GM12878 (cell line): ENCODE data around the gene NKD2. TPM values are rescaled to one million over a fixed set of nuclear protein-coding genes. Genes with fewer than 3 reads are reported as not detected.

Experiments used
- ATAC-seq: fragments of 200-7000 bp; cut with Tn5 transposase; 3 replicates; pipeline ENCODE4 v1.9.1; 2020; ENCODE audit warnings: mild to moderate bottlenecking, moderate library complexity
- BruUV-seq: library from RNA; stranded (reverse); fragments of 400-500 nt; replicated peaks from 2 replicates; lab custom pipeline; 2021; lab: Mats Ljungman, UMichigan
- CTCF ChIA-PET: fragments of 300-600 bp; sonication (Branson Sonifier 250); formaldehyde crosslinking; extraction: SDS; loops from one replicate; lab custom pipeline; 2021; ENCODE audit warnings: inconsistent platforms; lab: Yijun Ruan, JAX
- POLR2A ChIA-PET: fragments of 350-600 bp; formaldehyde crosslinking; extraction: SDS; loops from one replicate; lab custom pipeline; 2021; ENCODE audit warnings: inconsistent platforms; lab: Charles Lee
- RAD21 ChIA-PET: fragments of 300-600 bp; sonication (Branson Sonifier 250); formaldehyde crosslinking; loops from one replicate; lab custom pipeline; 2023; ENCODE audit warnings: antibody characterized with exemption; ENCODE audit not compliant: unreplicated experiment; lab: Charles Lee
- SMC1A ChIA-PET: fragments of 300-600 bp; sonication (Branson Sonifier 250); formaldehyde crosslinking; loops from one replicate; lab custom pipeline; 2023; ENCODE audit not compliant: unreplicated experiment, uncharacterized antibody; lab: Charles Lee
- DNase-seq: peaks from one replicate; pipeline ENCODE4 v3.0.0-alpha.2; 2011; ENCODE audit warnings: low read depth, low spot score
- FAIRE-seq: peaks from 3 replicates; lab custom pipeline; 2011; peaks lifted over from hg19 to GRCh38; lab: Jason Lieb, UNC
- H2AFZ ChIP-seq: 2 replicates; pipeline ENCODE4 v1.6.0; 2011; ENCODE audit warnings: low read depth, low read length, control low read depth; ENCODE audit not compliant: control insufficient read depth
- H3K27ac ChIP-seq: 2 replicates; pipeline ENCODE4 v1.5.1; 2011; ENCODE audit warnings: control low read depth; ENCODE audit not compliant: control insufficient read depth, insufficient read depth
- H3K27me3 ChIP-seq, 2 experiments: replicated peaks in 1 of 2; 2 replicates each; pipeline versions ENCODE4 v1.6.0 to v1.6.1; 2011; ENCODE audit warnings: low read length in 1 of 2; ENCODE audit not compliant: control insufficient read depth in 2 of 2, insufficient read depth in 2 of 2
- H3K36me3 ChIP-seq, 2 experiments: 2 replicates each; pipeline ENCODE4 v1.5.1; 2011; ENCODE audit warnings: low read length in 1 of 2; ENCODE audit not compliant: control insufficient read depth in 2 of 2, insufficient read depth in 2 of 2
- H3K4me1 ChIP-seq: 2 replicates; pipeline ENCODE4 v1.6.1; 2011; ENCODE audit warnings: mild to moderate bottlenecking, low read length, moderate library complexity, mixed read lengths; ENCODE audit not compliant: control insufficient read depth, insufficient read depth
- H3K4me2 ChIP-seq: 2 replicates; pipeline ENCODE4 v1.6.0; 2011; ENCODE audit warnings: control low read depth; ENCODE audit not compliant: control insufficient read depth, insufficient read depth
- H3K4me3 ChIP-seq: fragments of 200-600 bp; sonication (generic); 2 replicates; pipeline ENCODE4 v1.5.1; 2016
- H3K79me2 ChIP-seq: 2 replicates; pipeline ENCODE4 v1.6.0; 2011; ENCODE audit warnings: low read length; ENCODE audit not compliant: control insufficient read depth, insufficient read depth
- H3K9ac ChIP-seq: 2 replicates; pipeline ENCODE4 v1.8.0; 2011; ENCODE audit warnings: low read length, control low read depth, mixed read lengths; ENCODE audit not compliant: control insufficient read depth, insufficient read depth
- H3K9me3 ChIP-seq: replicated peaks from 3 replicates; pipeline ENCODE4 v1.5.1; 2011; ENCODE audit warnings: mild to moderate bottlenecking, low read length; ENCODE audit not compliant: control insufficient read depth, insufficient read depth
- H4K20me1 ChIP-seq: 2 replicates; pipeline ENCODE4 v1.6.0; 2011; ENCODE audit not compliant: control insufficient read depth, insufficient read depth
- ATF7 ChIP-seq: fragments of 450-650 bp; IDR thresholded peaks from 2 replicates; pipeline ENCODE4 v1.6.1; 2016; ENCODE audit warnings: low read depth, mild to moderate bottlenecking
- CHD2 ChIP-seq: IDR thresholded peaks from 2 replicates; pipeline ENCODE4 v1.6.1; 2011; ENCODE audit warnings: low read depth, low read length, improper control_type of control experiment, borderline replicate concordance
- NR2F1 ChIP-seq: fragments of 450-650 bp; conservative IDR thresholded peaks from 2 replicates; pipeline ENCODE4 v1.6.1; 2017; ENCODE audit warnings: mild to moderate bottlenecking
- PRDM15 ChIP-seq: fragments of 450-650 bp; formaldehyde crosslinking; IDR thresholded peaks from 2 replicates; pipeline ENCODE4 v1.4.0; 2020; ENCODE audit warnings: mild to moderate bottlenecking, moderate library complexity
- RAD21 ChIP-seq: IDR thresholded peaks from 2 replicates; pipeline ENCODE4 v1.6.1; 2011; ENCODE audit warnings: mild to moderate bottlenecking, low read depth, low read length, moderate library complexity; ENCODE audit not compliant: insufficient read depth
- SIN3A ChIP-seq: IDR thresholded peaks from 2 replicates; pipeline ENCODE4 v1.6.1; 2012; ENCODE audit warnings: low read depth, low read length, improper control_type of control experiment
- TCF12 ChIP-seq: IDR thresholded peaks from 2 replicates; pipeline ENCODE4 v1.6.1; 2011; ENCODE audit warnings: low read depth, mild to moderate bottlenecking, low read length
- USF1 ChIP-seq: IDR thresholded peaks from 2 replicates; pipeline ENCODE4 v1.6.1; 2011; ENCODE audit warnings: borderline replicate concordance, low read depth, mild to moderate bottlenecking, moderate library complexity, mixed read lengths, low read length; ENCODE audit not compliant: insufficient read depth; ENCODE audit errors: extremely low read length
- YBX1 ChIP-seq: fragments of 450-650 bp; IDR thresholded peaks from 2 replicates; pipeline ENCODE4 v1.6.1; 2016; ENCODE audit warnings: antibody characterized with exemption
- ZBTB4 ChIP-seq: fragments of 450-650 bp; formaldehyde crosslinking; IDR thresholded peaks from 2 replicates; pipeline ENCODE4 v1.4.0; 2022; ENCODE audit warnings: mild to moderate bottlenecking, moderate library complexity
- WGBS: methylation state at CpG from one replicate; pipeline ENCODE4 v1.1.6; 2016; ENCODE audit warnings: low lambda C conversion rate; ENCODE audit not compliant: insufficient replicate concordance, insufficient coverage; ENCODE audit errors: missing lambda C conversion rate; 5-methylcytosine and 5-hydroxymethylcytosine counted together
- in situ Hi-C: fragments of 300-500 bp; cut with MboI; formaldehyde crosslinking; loops from 9 replicates; pipeline ENCODE4 v1.14.3; 2018; ENCODE audit warnings: mixed read lengths
- intact Hi-C: fragments of 100-400 bp; cut with micrococcal nuclease; formaldehyde crosslinking; loops from one replicate; pipeline ENCODE4 v1.14.2; 2022; ENCODE audit not compliant: unreplicated experiment
- polyA plus RNA-seq, 11 experiments: library from polyadenylated mRNA; depleted of rRNA in 4 of 11; unstranded in 6 of 11; stranded (reverse) in 5 of 11; fragments of >200 nt; fragmentation: Nextera tagmentation in 4 of 11; fragmentation: Illumina TruSeq in 1 of 11; extraction: Ambion mirVana in 4 of 11; extraction: Trizol in 1 of 11; gene quantifications; 1 replicate in 1 of 11; 2 replicates in 10 of 11; pipeline versions ENCODE4 v1.2.1 to v1.2.3, GENCODE V29; 2011 to 2016; ENCODE audit warnings: inconsistent platforms in 2 of 11, missing spikeins in 2 of 11, low read depth in 1 of 11
- total RNA-seq, 4 experiments: library from RNA; depleted of rRNA in 3 of 4; stranded (reverse); fragments of >200 nt in 3 of 4; fragmentation: Illumina TruSeq in 1 of 4; extraction: Trizol in 1 of 4; gene quantifications; 2 replicates each; pipeline versions ENCODE4 v1.2.1 to v1.2.3, GENCODE V29; 2013 to 2021

The NKD2 gene
- total and polyA plus RNA-seq, 10 of the 15 experiments (the other 5 are each of a cell fraction or from before 2014, with no cell fraction given): 0.20 to 0.83 (median 0.26) TPM; not detected in 7

GRCh38 chr5:1050423-1051365, 42.1 kb downstream of the NKD2 start:
- ChIA-PET POLR2A (no interaction called here), CTCF (no interaction called here), RAD21 (no interaction called here), SMC1A (no interaction called here)
- Histone ChIP-seq H3K4me1 (no peaks in the 10 kb centered on the region), H2AFZ (no peak overlapping the region), H3K9me3 (no peaks in the 10 kb centered on the region; the same call in 2 of the 3 replicates), H3K4me3 (no peak overlapping the region), H4K20me1 (no peaks in the 10 kb centered on the region), H3K79me2 (no peaks in the 10 kb centered on the region), H3K4me2 (no peak overlapping the region), H3K9ac (no peak overlapping the region), H3K27me3 (no peaks in the 10 kb centered on the region), H3K36me3 (no peaks in the 10 kb centered on the region; a peak in 1 of 4 replicates), H3K27ac (no peak overlapping the region)
- TF ChIP-seq SIN3A: no peak
- no peak for TF ChIP-seq PRDM15 (CRISPR knock-in tag)
- no peak for TF ChIP-seq NR2F1
- TF ChIP-seq ZBTB4 (CRISPR knock-in tag): no peak
- no peak for TF ChIP-seq ATF7
- TF ChIP-seq CHD2: no peak
- TF ChIP-seq USF1: no peak
- TF ChIP-seq YBX1: no peak
- TF ChIP-seq RAD21: no peak
- TF ChIP-seq TCF12: no peak
- FAIRE-seq: no peak
- no peak; the same call in 2 of the 3 replicates for ATAC-seq
- BruUV-seq: no TSS peak
- intact Hi-C loops: no loop called here
- DNase-seq: no peak
- in situ Hi-C loops: no loop called here
- 27% methylated on average over 27 of the region's 29 CpGs for WGBS
